ENCODE results near the gene BPTF. TPM values are rescaled to one million over a fixed set of nuclear protein-coding genes. Genes with fewer than 3 reads are reported as not detected.

The BPTF gene
- total and polyA plus RNA-seq, 12 donors, result 17.3 to 91.6 (median 62.2) TPM

- H3K4me3 ChIP-seq, result no peak overlapping the region
- no peaks in the 10 kb centered on the region for H3K36me3 ChIP-seq (replicated peaks in 1 of 2)
- intact Hi-C loops (cut with DNase I), result loop anchor here in 1 of 2 donors (10.0 kb wide), 1 partner anchor 56 kb away; no protein-coding TSS in a partner anchor
- TF ChIP-seq CTCF (IDR thresholded peaks at IDR 0.05) (no peak), POLR2A (IDR thresholded peaks at IDR 0.05) (no peak)
- no peak overlapping the region for H3K27ac ChIP-seq
- H3K27me3 ChIP-seq, result no peaks in the 10 kb centered on the region
- H3K4me1 ChIP-seq (replicated peaks in 1 of 2), result no peaks in the 10 kb centered on the region
- 40 to 46% (median 41%) methylated on average over 6 to 7 of the region's 7 CpGs for WGBS, 4 donors
- peak in 2 of 7 donors; percentile 19 to 43 for DNase-seq
- no peaks in the 10 kb centered on the region for H3K9me3 ChIP-seq (replicated peaks in 1 of 3)
Measured at GRCh38 chr17:67818110-67819002, 6.9 kb upstream of the BPTF start.

DNA sequence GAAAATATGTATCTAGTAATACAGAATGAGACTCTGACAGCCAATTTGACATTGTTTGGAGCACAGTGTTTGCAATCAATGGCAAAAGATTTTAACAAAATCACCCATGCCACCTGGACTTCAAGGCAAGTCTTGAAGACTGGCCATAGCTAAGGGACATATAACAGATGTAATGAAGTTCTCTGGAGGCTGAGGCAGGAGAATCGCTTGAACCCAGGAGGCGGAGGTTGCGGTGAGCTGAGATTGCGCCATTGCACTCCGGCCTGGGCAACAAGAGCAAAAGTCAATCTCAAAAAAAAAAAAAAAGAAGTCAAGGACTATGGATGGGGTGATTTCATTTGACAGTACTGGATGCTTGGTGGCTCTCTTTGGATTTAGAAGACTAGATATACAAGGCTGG lies 5.6 kb upstream of the BPTF start:
- H3K27me3 ChIP-seq, result no peaks in the 10 kb centered on the region
- no peak overlapping the region for H3K4me3 ChIP-seq
- H3K36me3 ChIP-seq (replicated peaks in 1 of 2), result no peaks in the 10 kb centered on the region
- TF ChIP-seq POLR2A (IDR thresholded peaks at IDR 0.05), result no peak
- TF ChIP-seq CTCF (IDR thresholded peaks at IDR 0.05), result no peak
- no peak overlapping the region for H3K27ac ChIP-seq
- intact Hi-C loops (cut with DNase I), result loop anchor here in 1 of 2 donors (10.0 kb wide), 1 partner anchor 55 kb away; no protein-coding TSS in a partner anchor
- H3K9me3 ChIP-seq (replicated peaks in 1 of 3), result no peaks in the 10 kb centered on the region
- peaks cover under 1 to 3% of the 10 kb centered on the region in 2 donors for H3K4me1 ChIP-seq (replicated peaks in 1 of 2)
- DNase-seq, result peak in 2 of 7 donors; percentile 3 to 25
- WGBS, 4 donors, result 86 to 91% (median 87%) methylated on average over 5 of the region's 5 CpGs

DNA sequence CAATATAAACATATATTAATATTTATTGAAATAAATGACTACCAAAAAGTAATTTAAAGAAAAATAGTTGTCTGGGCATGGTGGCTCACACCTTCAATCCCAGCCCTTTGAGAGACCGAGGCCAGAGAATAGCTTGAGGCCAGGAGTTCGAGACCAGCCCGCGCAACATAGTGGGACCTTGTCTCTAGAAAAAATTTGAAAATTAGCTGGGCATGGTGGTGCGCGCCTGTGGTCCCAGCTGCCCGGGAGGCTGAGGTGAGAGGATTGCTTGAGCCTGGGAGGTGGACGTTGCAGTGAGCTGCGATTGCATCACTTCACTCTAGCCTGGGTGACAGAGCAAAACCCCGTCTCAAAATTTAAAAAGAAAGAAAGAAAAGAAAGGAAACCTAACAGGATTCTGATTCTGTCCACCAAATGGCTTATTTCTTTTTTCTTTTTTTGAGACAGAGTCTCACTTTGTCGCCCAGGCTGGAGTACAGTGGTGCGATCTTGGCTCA lies 3.4 kb upstream of the BPTF start:
- peaks cover 6 to 9% of the 10 kb centered on the region in 2 donors for H3K4me1 ChIP-seq (replicated peaks in 1 of 2)
- no peaks in the 10 kb centered on the region for H3K9me3 ChIP-seq (replicated peaks in 1 of 3)
- H3K36me3 ChIP-seq (replicated peaks in 1 of 2), result no peaks in the 10 kb centered on the region
- intact Hi-C loops (cut with DNase I), result no loop called here
- no peaks in the 10 kb centered on the region for H3K27me3 ChIP-seq
- peak in 2 of 7 donors; percentile 15 to 43 for DNase-seq
- 86 to 90% (median 87%) methylated on average over 12 of the region's 12 CpGs for WGBS, 4 donors
- no peak overlapping the region for H3K27ac ChIP-seq
- TF ChIP-seq POLR2A (IDR thresholded peaks at IDR 0.05), result no peak
- no peak for TF ChIP-seq CTCF (IDR thresholded peaks at IDR 0.05)
- H3K4me3 ChIP-seq, result no peak overlapping the region

Data from adrenal gland (tissue), 12 donors.